VCaP (cell line): ENCODE measurements around the gene AK9.

Source experiments
- H3K27ac ChIP-seq: fragments of 450-650 bp; 2 replicates; pipeline ENCODE4 v1.5.1; 2017
- CTCF ChIP-seq: fragments of 450-650 bp; conservative IDR thresholded peaks from 2 replicates; pipeline ENCODE4 v1.5.1; 2017; ENCODE audit warnings: mild to moderate bottlenecking, moderate library complexity

AK9 gene

GRCh38 chr6:109445382-109445781 is 245.6 kb downstream of the AK9 start:
- no peak for TF ChIP-seq CTCF
- no peak overlapping the region for H3K27ac ChIP-seq

- H3K27ac ChIP-seq = no peak overlapping the region
- no peak for TF ChIP-seq CTCF
Observed at GRCh38 chr6:109443425-109443950, 247.5 kb downstream of the AK9 start.
